ENCODE measurements around the gene ERN2.

- TF ChIP-seq CTCF (IDR thresholded peaks at IDR 0.05) (no peak), POLR2A (IDR thresholded peaks at IDR 0.05) (no peak)
These were observed 28.8 kb upstream of the ERN2 start for GRCh38 chr16:23741675-23742303.

All from adrenal gland (tissue), 5 donors.